Endothelial cell (in vitro differentiated cells): ENCODE results near the gene PABPN1L. TPM values are rescaled to one million over a fixed set of nuclear protein-coding genes. Genes with fewer than 3 reads are reported as not detected.

ENCODE experiments used
- DNase-seq: peaks from one replicate; pipeline ENCODE4 v3.0.0; 2021; ENCODE audit warnings: low spot score
- H3K27ac Mint-ChIP-seq: one replicate; pipeline ENCODE4 v1.8.0; 2021; ENCODE audit warnings: mixed read lengths, inconsistent platforms; ENCODE audit not compliant: unreplicated experiment
- H3K27me3 Mint-ChIP-seq: one replicate; pipeline ENCODE4 v1.8.0; 2021; ENCODE audit warnings: mild to moderate bottlenecking, moderate library complexity, mixed read lengths, inconsistent platforms; ENCODE audit not compliant: unreplicated experiment
- H3K36me3 Mint-ChIP-seq: one replicate; pipeline ENCODE4 v1.8.0; 2021; ENCODE audit warnings: mild to moderate bottlenecking, low read depth, mixed read lengths, inconsistent platforms; ENCODE audit not compliant: unreplicated experiment
- H3K4me1 Mint-ChIP-seq: one replicate; pipeline ENCODE4 v1.8.0; 2021; ENCODE audit warnings: mild to moderate bottlenecking, mixed read lengths, inconsistent platforms; ENCODE audit not compliant: unreplicated experiment
- H3K4me3 Mint-ChIP-seq: one replicate; pipeline ENCODE4 v1.8.0; 2021; ENCODE audit warnings: mild to moderate bottlenecking, mixed read lengths, inconsistent platforms; ENCODE audit not compliant: unreplicated experiment
- H3K9me3 Mint-ChIP-seq: one replicate; pipeline ENCODE4 v1.8.0; 2021; ENCODE audit warnings: mixed read lengths, inconsistent platforms; ENCODE audit not compliant: unreplicated experiment
- total RNA-seq: library from RNA; stranded (reverse); fragmentation: NEBNext Ultra II Directional; extraction: Animal tissue kit (Norgen Biotek cat#: 25700); gene quantifications from one replicate; pipeline ENCODE4 v1.2.1, GENCODE V29; 2021; ENCODE audit not compliant: unreplicated experiment
- TF ChIP-seq, protein P1 (sequence below): fragments of 200-600 bp; sonication (generic); IDR thresholded peaks from one replicate; pipeline ENCODE4 v1.5.0; 2021; ENCODE audit warnings: antibody characterized with exemption; ENCODE audit not compliant: unreplicated experiment

The PABPN1L gene
- total RNA-seq, 1 donor from 2014 or later: not detected

DNA sequence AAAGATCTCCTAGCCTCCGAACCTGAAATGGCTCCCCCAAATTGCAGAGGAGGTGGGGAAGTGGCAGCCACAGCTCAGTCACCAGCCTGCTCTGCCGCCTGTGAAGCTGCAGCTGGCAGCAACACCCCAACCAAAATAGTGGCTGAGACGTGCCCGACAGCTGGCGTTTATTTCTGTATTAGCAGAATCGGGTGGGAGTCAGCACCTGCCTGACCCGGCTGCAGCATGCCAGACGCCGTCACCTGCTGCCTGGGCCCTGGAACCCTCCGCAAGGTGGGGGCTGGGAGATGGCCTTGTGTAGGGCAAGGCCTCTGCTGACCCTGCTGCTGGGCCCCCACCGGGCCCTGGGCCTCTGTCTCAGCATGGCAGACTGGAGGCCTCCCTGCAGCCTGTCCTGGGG, 17.5 kb upstream of the PABPN1L start:
- Mint-ChIP-seq H3K36me3 (no peaks in the 10 kb centered on the region), H3K4me1 (no peaks in the 10 kb centered on the region), H3K27me3 (peaks cover 6% of the 10 kb centered on the region), H3K27ac (no peak overlapping the region), H3K9me3 (no peaks in the 10 kb centered on the region), H3K4me3 (no peak overlapping the region)
- TF ChIP-seq, protein P1, sequence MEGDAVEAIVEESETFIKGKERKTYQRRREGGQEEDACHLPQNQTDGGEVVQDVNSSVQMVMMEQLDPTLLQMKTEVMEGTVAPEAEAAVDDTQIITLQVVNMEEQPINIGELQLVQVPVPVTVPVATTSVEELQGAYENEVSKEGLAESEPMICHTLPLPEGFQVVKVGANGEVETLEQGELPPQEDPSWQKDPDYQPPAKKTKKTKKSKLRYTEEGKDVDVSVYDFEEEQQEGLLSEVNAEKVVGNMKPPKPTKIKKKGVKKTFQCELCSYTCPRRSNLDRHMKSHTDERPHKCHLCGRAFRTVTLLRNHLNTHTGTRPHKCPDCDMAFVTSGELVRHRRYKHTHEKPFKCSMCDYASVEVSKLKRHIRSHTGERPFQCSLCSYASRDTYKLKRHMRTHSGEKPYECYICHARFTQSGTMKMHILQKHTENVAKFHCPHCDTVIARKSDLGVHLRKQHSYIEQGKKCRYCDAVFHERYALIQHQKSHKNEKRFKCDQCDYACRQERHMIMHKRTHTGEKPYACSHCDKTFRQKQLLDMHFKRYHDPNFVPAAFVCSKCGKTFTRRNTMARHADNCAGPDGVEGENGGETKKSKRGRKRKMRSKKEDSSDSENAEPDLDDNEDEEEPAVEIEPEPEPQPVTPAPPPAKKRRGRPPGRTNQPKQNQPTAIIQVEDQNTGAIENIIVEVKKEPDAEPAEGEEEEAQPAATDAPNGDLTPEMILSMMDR: no peak
- DNase-seq: no peak

DNA sequence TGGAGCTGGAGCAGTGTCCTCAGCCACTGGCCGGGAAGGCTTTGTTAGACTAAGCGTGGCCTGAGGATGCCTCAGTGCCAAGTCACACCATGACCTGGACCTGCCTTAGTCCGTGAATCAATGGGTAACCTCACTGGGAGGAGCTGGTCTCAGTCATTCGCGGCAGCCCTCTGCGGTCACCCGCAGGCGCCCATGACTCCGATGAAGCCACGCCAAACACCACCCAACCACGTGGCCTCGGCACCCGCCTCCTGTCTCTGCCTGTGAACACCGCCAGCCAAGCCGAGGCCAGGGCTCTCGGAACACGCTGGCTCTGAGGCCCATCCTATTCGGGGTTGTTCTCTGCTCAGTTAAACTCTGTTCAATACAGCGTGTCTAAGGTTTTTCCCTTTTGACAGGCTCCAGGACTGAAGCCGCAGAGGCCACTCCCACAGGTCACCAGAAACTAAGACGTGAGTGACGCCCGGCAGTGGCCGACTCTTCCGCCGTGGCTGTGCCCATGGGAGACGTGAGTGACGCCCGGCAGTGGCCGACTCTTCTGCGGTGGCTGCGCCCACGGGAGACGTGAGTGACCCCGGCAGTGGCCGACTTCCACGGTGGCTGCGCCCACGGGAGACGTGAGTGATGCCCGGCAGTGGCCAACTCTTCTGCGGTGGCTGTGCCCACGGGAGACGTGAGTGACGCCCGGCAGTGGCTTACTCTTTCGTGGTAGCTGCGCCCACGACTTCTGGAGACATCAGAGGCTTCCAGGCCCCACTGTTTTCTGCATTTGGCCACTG, 16.8 kb upstream of the PABPN1L start:
- Mint-ChIP-seq H3K4me3 (no peak overlapping the region), H3K9me3 (no peaks in the 10 kb centered on the region), H3K36me3 (no peaks in the 10 kb centered on the region), H3K27ac (no peak overlapping the region), H3K4me1 (no peaks in the 10 kb centered on the region), H3K27me3 (peaks cover 6% of the 10 kb centered on the region)
- TF ChIP-seq, protein P1: no peak
- no peak for DNase-seq

DNA sequence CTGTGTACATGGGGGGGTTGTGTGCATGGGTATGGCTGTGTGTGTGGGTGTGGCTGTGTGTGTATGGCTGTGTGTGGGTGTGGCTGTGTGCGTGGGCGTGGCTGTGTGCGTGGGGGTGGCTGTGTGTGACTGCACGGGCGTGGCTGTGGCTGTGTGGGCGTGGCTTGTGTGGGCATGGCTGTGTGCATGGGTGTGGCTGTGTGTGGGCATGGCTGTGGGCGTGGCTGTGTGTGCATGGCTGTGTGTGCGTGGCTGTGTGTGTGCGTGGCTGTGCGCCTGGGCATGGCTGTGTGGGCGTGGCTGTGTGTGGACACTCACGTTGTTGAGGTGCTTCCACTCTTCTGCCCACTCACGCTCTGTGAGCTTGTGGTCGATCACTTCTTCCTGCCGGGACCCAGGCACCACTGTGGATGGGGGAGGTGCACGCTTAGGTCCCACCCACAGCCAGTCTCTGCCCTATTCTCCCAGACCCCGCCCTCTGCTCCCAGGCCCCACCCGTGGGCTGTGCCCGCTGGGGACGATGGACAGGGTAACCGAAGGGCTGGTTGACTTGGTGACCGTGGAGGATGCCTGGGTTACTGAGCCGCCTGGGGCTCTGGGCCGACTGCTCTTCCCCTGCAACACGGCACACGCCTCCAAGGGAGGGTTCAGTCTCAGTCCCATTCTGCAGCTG, 16.0 kb upstream of the PABPN1L start:
- Mint-ChIP-seq H3K4me1 (no peaks in the 10 kb centered on the region), H3K27me3 (peaks cover 2% of the 10 kb centered on the region), H3K27ac (no peak overlapping the region), H3K36me3 (no peaks in the 10 kb centered on the region), H3K9me3 (no peaks in the 10 kb centered on the region), H3K4me3 (no peak overlapping the region)
- TF ChIP-seq, protein P1: no peak
- DNase-seq: no peak

GRCh38 chr16:88881675-88882357, 15.4 kb upstream of the PABPN1L start:
- H3K4me1 Mint-ChIP-seq: no peaks in the 10 kb centered on the region
- TF ChIP-seq, protein P1: no peak
- H3K27me3 Mint-ChIP-seq: peaks cover 2% of the 10 kb centered on the region
- no peak overlapping the region for H3K27ac Mint-ChIP-seq
- no peaks in the 10 kb centered on the region for H3K9me3 Mint-ChIP-seq
- no peak overlapping the region for H3K4me3 Mint-ChIP-seq
- no peak for DNase-seq
- H3K36me3 Mint-ChIP-seq: no peaks in the 10 kb centered on the region
